GM23338 (cell line): ENCODE measurements around the gene TMPRSS11F. TPM values are rescaled to one million over a fixed set of nuclear protein-coding genes. Genes with fewer than 3 reads are reported as not detected.

ENCODE experiments used
- ATAC-seq: fragments of 200-7000 bp; cut with Tn5 transposase; 3 replicates; pipeline ENCODE4 v1.9.1; 2020
- DNase-seq: peaks from one replicate; pipeline ENCODE4 v3.0.0-alpha.2; 2015; ENCODE audit warnings: low spot score
- H2AFZ ChIP-seq: fragments of 200-600 bp; sonication (generic); 2 replicates; pipeline ENCODE4 v1.8.0; 2016; ENCODE audit warnings: antibody characterized with exemption, mild to moderate bottlenecking, moderate library complexity
- H3F3A ChIP-seq: fragments of 200-600 bp; sonication (generic); replicated peaks from 2 replicates; pipeline ENCODE4 v1.8.0; 2017; ENCODE audit warnings: antibody characterized with exemption, mixed run types, low read depth
- H3K27ac ChIP-seq: fragments of 200-600 bp; sonication (generic); 2 replicates; pipeline ENCODE4 v1.6.1; 2016; ENCODE audit warnings: low read depth
- H3K27me3 ChIP-seq: fragments of 200-600 bp; sonication (generic); 2 replicates; pipeline ENCODE4 v1.8.0; 2016; ENCODE audit warnings: mild to moderate bottlenecking, mixed run types, moderate library complexity; ENCODE audit not compliant: insufficient read depth
- H3K36me3 ChIP-seq: fragments of 200-600 bp; sonication (generic); 2 replicates; pipeline ENCODE4 v1.8.0; 2016; ENCODE audit warnings: mild to moderate bottlenecking; ENCODE audit not compliant: insufficient read depth
- H3K4me1 ChIP-seq: fragments of 200-600 bp; sonication (generic); 2 replicates; pipeline ENCODE4 v1.8.0; 2016; ENCODE audit warnings: mild to moderate bottlenecking, moderate library complexity; ENCODE audit not compliant: insufficient read depth
- H3K4me2 ChIP-seq: fragments of 200-600 bp; sonication (generic); 2 replicates; pipeline ENCODE4 v1.7.1; 2017; ENCODE audit warnings: mixed run types
- H3K4me3 ChIP-seq: fragments of 200-600 bp; sonication (generic); 2 replicates; pipeline ENCODE4 v1.6.1; 2016; ENCODE audit warnings: mixed run types
- H3K79me2 ChIP-seq: fragments of 200-600 bp; sonication (generic); replicated peaks from 2 replicates; pipeline ENCODE4 v1.8.0; 2017; ENCODE audit warnings: mild to moderate bottlenecking; ENCODE audit not compliant: insufficient read depth
- H3K9me2 ChIP-seq: fragments of 200-600 bp; sonication (generic); 2 replicates; pipeline ENCODE4 v1.8.0; 2017; ENCODE audit not compliant: insufficient read depth
- H4K20me1 ChIP-seq: fragments of 200-600 bp; sonication (generic); replicated peaks from 2 replicates; pipeline ENCODE4 v1.8.0; 2017; ENCODE audit warnings: mild to moderate bottlenecking; ENCODE audit not compliant: insufficient read depth
- H3K27ac Mint-ChIP-seq: 2 replicates; pipeline ENCODE4 v1.8.0; 2020; ENCODE audit warnings: inconsistent platforms, mild to moderate bottlenecking, moderate library complexity, mixed read lengths
- H3K27me3 Mint-ChIP-seq: 3 replicates; pipeline ENCODE4 v1.8.0; 2022; ENCODE audit warnings: low read depth, mild to moderate bottlenecking, moderate library complexity, mixed read lengths, inconsistent platforms; ENCODE audit not compliant: insufficient read depth, poor library complexity
- H3K36me3 Mint-ChIP-seq: 3 replicates; pipeline ENCODE4 v1.8.0; 2021; ENCODE audit warnings: low read depth, mild to moderate bottlenecking, inconsistent platforms, moderate library complexity, mixed read lengths
- H3K4me1 Mint-ChIP-seq: 3 replicates; pipeline ENCODE4 v1.8.0; 2020; ENCODE audit warnings: mild to moderate bottlenecking, inconsistent platforms, mixed read lengths
- H3K4me3 Mint-ChIP-seq: 3 replicates; pipeline ENCODE4 v1.8.0; 2021; ENCODE audit warnings: moderate library complexity, mild to moderate bottlenecking, inconsistent platforms, mixed read lengths
- H3K9me3 Mint-ChIP-seq: 3 replicates; pipeline ENCODE4 v1.8.0; 2020; ENCODE audit warnings: moderate library complexity, mild to moderate bottlenecking, inconsistent platforms, mixed read lengths
- CREB1 ChIP-seq: fragments of 250-450 bp; sonication (Bioruptor Pico); IDR thresholded peaks from 2 replicates; pipeline ENCODE4 v1.5.0; 2020; ENCODE audit warnings: low read depth, mild to moderate bottlenecking, moderate library complexity
- EZH2 ChIP-seq: fragments of 200-600 bp; sonication (generic); IDR thresholded peaks from one replicate; pipeline ENCODE4 v1.8.0; 2017; ENCODE audit warnings: antibody characterized with exemption, mild to moderate bottlenecking, low read depth; ENCODE audit not compliant: unreplicated experiment
- EZH2phosphoT487 ChIP-seq: fragments of 200-600 bp; sonication (generic); IDR thresholded peaks from one replicate; pipeline ENCODE4 v1.8.1; 2018; ENCODE audit warnings: antibody characterized with exemption; ENCODE audit not compliant: unreplicated experiment
- JUNB ChIP-seq: IDR thresholded peaks from one replicate; pipeline ENCODE4 v1.6.1; 2016; ENCODE audit warnings: antibody characterized with exemption; ENCODE audit not compliant: unreplicated experiment
- POLR2AphosphoS5 ChIP-seq: IDR thresholded peaks from 2 replicates; pipeline ENCODE4 v1.6.1; 2016; ENCODE audit warnings: antibody characterized with exemption, low read depth
- STAT1 ChIP-seq: IDR thresholded peaks from one replicate; pipeline ENCODE4 v1.6.1; 2016; ENCODE audit warnings: antibody characterized with exemption; ENCODE audit not compliant: unreplicated experiment
- ZNF114 ChIP-seq: fragments of 250-450 bp; sonication (Bioruptor Pico); IDR thresholded peaks from 2 replicates; pipeline ENCODE4 v1.5.0; 2020; ENCODE audit warnings: mild to moderate bottlenecking, moderate library complexity
- polyA plus RNA-seq: library from polyadenylated mRNA; unstranded; fragments of >200 nt; fragmentation: Nextera tagmentation; extraction: Ambion mirVana; gene quantifications from 2 replicates; pipeline ENCODE4 v1.2.1, GENCODE V29; 2016
- total RNA-seq: library from RNA; depleted of rRNA; stranded (reverse); fragments of >200 nt; shearing (Covaris generic); gene quantifications from 2 replicates; pipeline ENCODE4 v1.2.3, GENCODE V29; 2014
- TF ChIP-seq, protein P1 (sequence below): fragments of 250-450 bp; sonication (Bioruptor Pico); IDR thresholded peaks from 2 replicates; pipeline ENCODE4 v1.5.0; 2020; ENCODE audit warnings: mild to moderate bottlenecking, moderate library complexity
- TF ChIP-seq, protein P2 (sequence below): IDR thresholded peaks from one replicate; pipeline ENCODE4 v1.6.1; 2018; ENCODE audit warnings: antibody characterized with exemption; ENCODE audit not compliant: unreplicated experiment

The TMPRSS11F gene
- total and polyA plus RNA-seq, 2 experiments from 2014 or later = not detected

DNA sequence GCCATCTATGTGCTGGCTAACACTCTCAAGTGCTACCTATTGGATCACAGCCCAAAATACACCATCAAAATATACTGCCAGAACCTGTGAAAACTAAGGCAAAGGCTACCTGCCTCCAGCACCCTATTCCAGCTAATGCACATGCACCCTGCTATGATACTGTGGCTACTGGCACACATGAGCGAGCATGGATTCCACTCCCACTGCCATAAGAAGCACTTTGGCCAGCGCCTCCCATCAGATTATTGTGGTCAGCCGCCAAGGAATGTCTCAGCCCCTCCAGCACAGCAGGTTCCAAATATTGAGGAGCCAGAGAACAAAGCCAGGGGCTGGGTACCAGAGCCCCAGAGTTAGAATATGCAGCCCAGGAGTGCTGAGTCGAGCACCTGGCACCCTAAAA is 32.5 kb upstream of the TMPRSS11F start:
- no peaks in the 10 kb centered on the region for H3F3A ChIP-seq
- ATAC-seq (no peak), DNase-seq (no peak)
- H3K27me3 Mint-ChIP-seq = no peaks in the 10 kb centered on the region
- H3K4me1 Mint-ChIP-seq = peaks cover 12% of the 10 kb centered on the region
- H3K4me1 ChIP-seq = peaks cover 10% of the 10 kb centered on the region; the same call in 1 of the 2 replicates
- H2AFZ ChIP-seq = no peak overlapping the region
- no peaks in the 10 kb centered on the region for H3K79me2 ChIP-seq
- H4K20me1 ChIP-seq = no peaks in the 10 kb centered on the region
- H3K4me3 ChIP-seq = no peak overlapping the region
- H3K27ac ChIP-seq = no peak overlapping the region
- H3K4me2 ChIP-seq = no peak overlapping the region
- no peaks in the 10 kb centered on the region for H3K36me3 Mint-ChIP-seq
- no peaks in the 10 kb centered on the region for H3K9me3 Mint-ChIP-seq
- no peak for TF ChIP-seq JUNB
- TF ChIP-seq, protein P1, sequence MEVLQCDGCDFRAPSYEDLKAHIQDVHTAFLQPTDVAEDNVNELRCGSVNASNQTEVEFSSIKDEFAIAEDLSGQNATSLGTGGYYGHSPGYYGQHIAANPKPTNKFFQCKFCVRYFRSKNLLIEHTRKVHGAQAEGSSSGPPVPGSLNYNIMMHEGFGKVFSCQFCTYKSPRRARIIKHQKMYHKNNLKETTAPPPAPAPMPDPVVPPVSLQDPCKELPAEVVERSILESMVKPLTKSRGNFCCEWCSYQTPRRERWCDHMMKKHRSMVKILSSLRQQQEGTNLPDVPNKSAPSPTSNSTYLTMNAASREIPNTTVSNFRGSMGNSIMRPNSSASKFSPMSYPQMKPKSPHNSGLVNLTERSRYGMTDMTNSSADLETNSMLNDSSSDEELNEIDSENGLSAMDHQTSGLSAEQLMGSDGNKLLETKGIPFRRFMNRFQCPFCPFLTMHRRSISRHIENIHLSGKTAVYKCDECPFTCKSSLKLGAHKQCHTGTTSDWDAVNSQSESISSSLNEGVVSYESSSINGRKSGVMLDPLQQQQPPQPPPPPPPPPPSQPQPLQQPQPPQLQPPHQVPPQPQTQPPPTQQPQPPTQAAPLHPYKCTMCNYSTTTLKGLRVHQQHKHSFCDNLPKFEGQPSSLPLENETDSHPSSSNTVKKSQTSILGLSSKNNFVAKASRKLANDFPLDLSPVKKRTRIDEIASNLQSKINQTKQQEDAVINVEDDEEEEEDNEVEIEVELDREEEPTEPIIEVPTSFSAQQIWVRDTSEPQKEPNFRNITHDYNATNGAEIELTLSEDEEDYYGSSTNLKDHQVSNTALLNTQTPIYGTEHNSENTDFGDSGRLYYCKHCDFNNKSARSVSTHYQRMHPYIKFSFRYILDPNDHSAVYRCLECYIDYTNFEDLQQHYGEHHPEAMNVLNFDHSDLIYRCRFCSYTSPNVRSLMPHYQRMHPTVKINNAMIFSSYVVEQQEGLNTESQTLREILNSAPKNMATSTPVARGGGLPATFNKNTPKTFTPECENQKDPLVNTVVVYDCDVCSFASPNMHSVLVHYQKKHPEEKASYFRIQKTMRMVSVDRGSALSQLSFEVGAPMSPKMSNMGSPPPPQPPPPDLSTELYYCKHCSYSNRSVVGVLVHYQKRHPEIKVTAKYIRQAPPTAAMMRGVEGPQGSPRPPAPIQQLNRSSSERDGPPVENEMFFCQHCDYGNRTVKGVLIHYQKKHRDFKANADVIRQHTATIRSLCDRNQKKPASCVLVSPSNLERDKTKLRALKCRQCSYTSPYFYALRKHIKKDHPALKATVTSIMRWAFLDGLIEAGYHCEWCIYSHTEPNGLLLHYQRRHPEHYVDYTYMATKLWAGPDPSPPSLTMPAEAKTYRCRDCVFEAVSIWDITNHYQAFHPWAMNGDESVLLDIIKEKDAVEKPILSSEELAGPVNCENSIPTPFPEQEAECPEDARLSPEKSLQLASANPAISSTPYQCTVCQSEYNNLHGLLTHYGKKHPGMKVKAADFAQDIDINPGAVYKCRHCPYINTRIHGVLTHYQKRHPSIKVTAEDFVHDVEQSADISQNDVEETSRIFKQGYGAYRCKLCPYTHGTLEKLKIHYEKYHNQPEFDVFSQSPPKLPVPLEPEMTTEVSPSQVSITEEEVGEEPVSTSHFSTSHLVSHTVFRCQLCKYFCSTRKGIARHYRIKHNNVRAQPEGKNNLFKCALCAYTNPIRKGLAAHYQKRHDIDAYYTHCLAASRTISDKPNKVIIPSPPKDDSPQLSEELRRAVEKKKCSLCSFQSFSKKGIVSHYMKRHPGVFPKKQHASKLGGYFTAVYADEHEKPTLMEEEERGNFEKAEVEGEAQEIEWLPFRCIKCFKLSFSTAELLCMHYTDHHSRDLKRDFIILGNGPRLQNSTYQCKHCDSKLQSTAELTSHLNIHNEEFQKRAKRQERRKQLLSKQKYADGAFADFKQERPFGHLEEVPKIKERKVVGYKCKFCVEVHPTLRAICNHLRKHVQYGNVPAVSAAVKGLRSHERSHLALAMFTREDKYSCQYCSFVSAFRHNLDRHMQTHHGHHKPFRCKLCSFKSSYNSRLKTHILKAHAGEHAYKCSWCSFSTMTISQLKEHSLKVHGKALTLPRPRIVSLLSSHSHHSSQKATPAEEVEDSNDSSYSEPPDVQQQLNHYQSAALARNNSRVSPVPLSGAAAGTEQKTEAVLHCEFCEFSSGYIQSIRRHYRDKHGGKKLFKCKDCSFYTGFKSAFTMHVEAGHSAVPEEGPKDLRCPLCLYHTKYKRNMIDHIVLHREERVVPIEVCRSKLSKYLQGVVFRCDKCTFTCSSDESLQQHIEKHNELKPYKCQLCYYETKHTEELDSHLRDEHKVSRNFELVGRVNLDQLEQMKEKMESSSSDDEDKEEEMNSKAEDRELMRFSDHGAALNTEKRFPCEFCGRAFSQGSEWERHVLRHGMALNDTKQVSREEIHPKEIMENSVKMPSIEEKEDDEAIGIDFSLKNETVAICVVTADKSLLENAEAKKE (CRISPR knock-in tag) = no peak
- TF ChIP-seq STAT1 = no peak
- no peak for TF ChIP-seq EZH2phosphoT487
- no peak for TF ChIP-seq ZNF114 (CRISPR knock-in tag)
- TF ChIP-seq POLR2AphosphoS5 = no peak
- TF ChIP-seq, protein P2, sequence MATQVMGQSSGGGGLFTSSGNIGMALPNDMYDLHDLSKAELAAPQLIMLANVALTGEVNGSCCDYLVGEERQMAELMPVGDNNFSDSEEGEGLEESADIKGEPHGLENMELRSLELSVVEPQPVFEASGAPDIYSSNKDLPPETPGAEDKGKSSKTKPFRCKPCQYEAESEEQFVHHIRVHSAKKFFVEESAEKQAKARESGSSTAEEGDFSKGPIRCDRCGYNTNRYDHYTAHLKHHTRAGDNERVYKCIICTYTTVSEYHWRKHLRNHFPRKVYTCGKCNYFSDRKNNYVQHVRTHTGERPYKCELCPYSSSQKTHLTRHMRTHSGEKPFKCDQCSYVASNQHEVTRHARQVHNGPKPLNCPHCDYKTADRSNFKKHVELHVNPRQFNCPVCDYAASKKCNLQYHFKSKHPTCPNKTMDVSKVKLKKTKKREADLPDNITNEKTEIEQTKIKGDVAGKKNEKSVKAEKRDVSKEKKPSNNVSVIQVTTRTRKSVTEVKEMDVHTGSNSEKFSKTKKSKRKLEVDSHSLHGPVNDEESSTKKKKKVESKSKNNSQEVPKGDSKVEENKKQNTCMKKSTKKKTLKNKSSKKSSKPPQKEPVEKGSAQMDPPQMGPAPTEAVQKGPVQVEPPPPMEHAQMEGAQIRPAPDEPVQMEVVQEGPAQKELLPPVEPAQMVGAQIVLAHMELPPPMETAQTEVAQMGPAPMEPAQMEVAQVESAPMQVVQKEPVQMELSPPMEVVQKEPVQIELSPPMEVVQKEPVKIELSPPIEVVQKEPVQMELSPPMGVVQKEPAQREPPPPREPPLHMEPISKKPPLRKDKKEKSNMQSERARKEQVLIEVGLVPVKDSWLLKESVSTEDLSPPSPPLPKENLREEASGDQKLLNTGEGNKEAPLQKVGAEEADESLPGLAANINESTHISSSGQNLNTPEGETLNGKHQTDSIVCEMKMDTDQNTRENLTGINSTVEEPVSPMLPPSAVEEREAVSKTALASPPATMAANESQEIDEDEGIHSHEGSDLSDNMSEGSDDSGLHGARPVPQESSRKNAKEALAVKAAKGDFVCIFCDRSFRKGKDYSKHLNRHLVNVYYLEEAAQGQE = no peak
- TF ChIP-seq CREB1 (CRISPR knock-in tag) = no peak
- TF ChIP-seq EZH2 = no peak
- H3K4me3 Mint-ChIP-seq = no peak overlapping the region
- H3K27ac Mint-ChIP-seq = no peak overlapping the region
- H3K9me2 ChIP-seq = no peaks in the 10 kb centered on the region; the same call in 1 of the 2 replicates
- H3K36me3 ChIP-seq = no peaks in the 10 kb centered on the region
- H3K27me3 ChIP-seq = no peaks in the 10 kb centered on the region
